Measurements from ENCODE around the gene INO80B.

DNA sequence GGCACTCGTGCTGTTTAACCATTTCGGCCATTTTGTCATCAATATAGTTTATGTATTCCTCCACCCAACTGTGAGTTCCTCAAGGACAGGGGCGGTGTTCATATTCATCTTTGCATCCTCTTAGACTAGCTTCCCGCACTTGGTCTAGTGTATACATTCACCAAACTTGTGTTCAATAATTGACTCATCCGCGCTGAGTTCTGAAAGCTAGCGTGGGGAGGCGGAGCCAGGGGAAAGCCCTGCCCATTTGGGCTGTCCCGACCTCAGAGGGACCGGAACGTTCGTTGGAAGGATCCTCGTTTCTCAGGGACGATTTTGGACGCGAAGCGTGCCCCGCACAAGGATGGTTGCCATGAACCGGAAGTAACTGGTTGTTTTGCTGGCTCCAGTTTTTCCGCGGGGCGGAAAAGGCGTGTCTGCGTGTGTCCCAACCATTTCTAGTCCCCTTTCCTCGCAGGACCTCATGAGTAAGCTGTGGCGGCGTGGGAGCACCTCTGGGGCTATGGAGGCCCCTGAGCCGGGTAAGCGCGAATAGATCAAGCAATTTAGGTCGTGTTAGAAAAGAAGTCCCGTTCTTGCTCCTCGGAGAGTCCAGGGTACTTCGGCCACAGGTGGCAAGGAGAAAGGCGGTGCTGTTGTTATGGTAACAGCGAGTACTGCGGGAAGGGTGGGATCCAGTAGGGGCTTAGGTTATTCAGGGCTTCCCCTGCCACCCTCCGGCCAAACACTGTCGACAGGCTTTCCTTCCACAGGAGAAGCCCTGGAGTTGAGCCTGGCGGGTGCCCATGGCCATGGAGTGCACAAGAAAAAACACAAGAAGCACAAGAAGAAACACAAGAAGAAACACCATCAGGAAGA lies at the start of gene INO80B:
- TF ChIP-seq, protein P1, sequence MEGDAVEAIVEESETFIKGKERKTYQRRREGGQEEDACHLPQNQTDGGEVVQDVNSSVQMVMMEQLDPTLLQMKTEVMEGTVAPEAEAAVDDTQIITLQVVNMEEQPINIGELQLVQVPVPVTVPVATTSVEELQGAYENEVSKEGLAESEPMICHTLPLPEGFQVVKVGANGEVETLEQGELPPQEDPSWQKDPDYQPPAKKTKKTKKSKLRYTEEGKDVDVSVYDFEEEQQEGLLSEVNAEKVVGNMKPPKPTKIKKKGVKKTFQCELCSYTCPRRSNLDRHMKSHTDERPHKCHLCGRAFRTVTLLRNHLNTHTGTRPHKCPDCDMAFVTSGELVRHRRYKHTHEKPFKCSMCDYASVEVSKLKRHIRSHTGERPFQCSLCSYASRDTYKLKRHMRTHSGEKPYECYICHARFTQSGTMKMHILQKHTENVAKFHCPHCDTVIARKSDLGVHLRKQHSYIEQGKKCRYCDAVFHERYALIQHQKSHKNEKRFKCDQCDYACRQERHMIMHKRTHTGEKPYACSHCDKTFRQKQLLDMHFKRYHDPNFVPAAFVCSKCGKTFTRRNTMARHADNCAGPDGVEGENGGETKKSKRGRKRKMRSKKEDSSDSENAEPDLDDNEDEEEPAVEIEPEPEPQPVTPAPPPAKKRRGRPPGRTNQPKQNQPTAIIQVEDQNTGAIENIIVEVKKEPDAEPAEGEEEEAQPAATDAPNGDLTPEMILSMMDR (IDR thresholded peaks at IDR 0.05): no peak
- no peak for TF ChIP-seq ZFX (IDR thresholded peaks at IDR 0.05; ENCODE audit: borderline replicate concordance)

Measured in 22Rv1 (cell line).